Upper lobe of left lung (tissue), 6 donors: Measurements from ENCODE around the gene XRCC4. TPM values are rescaled to one million over a fixed set of nuclear protein-coding genes. Genes with fewer than 3 reads are reported as not detected.
A peak's percentile ranks its signal among the peaks of the same experiment; 100 is the strongest.

Experiments used
- ATAC-seq, 2 donors: fragments of 200-7000 bp; cut with Tn5 transposase; one replicate each; pipeline ENCODE4 v1.9.1; 2022; ENCODE audit warnings: mild to moderate bottlenecking in 2 of 2, moderate library complexity in 2 of 2; ENCODE audit not compliant: low FRiP score in 2 of 2
- DNase-seq, 2 donors: peaks; one replicate each; pipeline ENCODE4 v3.0.0-alpha.2; 2019 to 2020
- H3K27ac ChIP-seq, 4 donors: fragments of 200-600 bp; sonication (generic); one replicate each; pipeline ENCODE4 v1.5.1; 2016 to 2019
- H3K27me3 ChIP-seq, 4 donors: fragments of 200-600 bp; sonication (generic); one replicate each; pipeline ENCODE4 v1.5.1; 2017 to 2019
- H3K36me3 ChIP-seq, 4 donors: fragments of 200-600 bp; sonication (generic); one replicate each; pipeline ENCODE4 v1.5.1; 2016 to 2019
- H3K4me1 ChIP-seq, 4 donors: fragments of 200-600 bp; sonication (generic); one replicate each; pipeline ENCODE4 v1.5.1; 2018 to 2019
- H3K4me3 ChIP-seq, 4 donors: fragments of 200-600 bp; sonication (generic); one replicate each; pipeline ENCODE4 v1.5.1; 2017 to 2019; ENCODE audit warnings: mild to moderate bottlenecking in 2 of 4, moderate library complexity in 1 of 4
- H3K9me3 ChIP-seq, 4 donors: fragments of 200-600 bp; sonication (generic); one replicate each; pipeline ENCODE4 v1.5.1; 2018 to 2019
- CTCF ChIP-seq, 6 experiments: fragments of 450-650 bp in 4 of 6; fragments of 200-600 bp in 2 of 6; sonication (generic) in 2 of 6; IDR thresholded peaks; one replicate each; pipeline ENCODE4 v1.5.1; 2016 to 2019; ENCODE audit warnings: antibody characterized with exemption in 6 of 6
- EP300 ChIP-seq, 4 donors: sonication (generic); formaldehyde crosslinking; IDR thresholded peaks; one replicate each; pipeline ENCODE4 v1.5.1; 2017; ENCODE audit warnings: antibody characterized with exemption in 4 of 4, control low read depth in 2 of 4
- POLR2A ChIP-seq, 4 donors: fragments of 450-650 bp; IDR thresholded peaks; one replicate each; pipeline ENCODE4 v1.5.1; 2016 to 2017; ENCODE audit warnings: antibody characterized with exemption in 4 of 4, mild to moderate bottlenecking in 2 of 4
- POLR2AphosphoS5 ChIP-seq, 2 donors: sonication (generic); formaldehyde crosslinking; IDR thresholded peaks; one replicate each; pipeline ENCODE4 v1.5.1; 2017; ENCODE audit warnings: antibody characterized with exemption in 2 of 2
- WGBS, 2 donors: methylation state at CpG; one replicate each; pipeline ENCODE4 v1.1.5; 2017 to 2018; 5-methylcytosine and 5-hydroxymethylcytosine counted together
- total RNA-seq, 6 donors: library from RNA; depleted of rRNA in 4 of 6; stranded (reverse); fragments of >200 nt in 4 of 6; gene quantifications; one replicate each; pipeline versions ENCODE4 v1.1.0 to v1.2.1, GENCODE V29; 2016 to 2021
- donor health status: DM: no; HTN: no; CAD: no; lungs with moderate emphysema.
- donor health status: DM: no; HTN: yes; CAD: no; lungs with severe emphysema.

XRCC4 gene
- total RNA-seq, 6 donors from 2014 or later = 4.4 to 11.8 (median 7.7) TPM

- no peaks in the 10 kb centered on the region for H3K27me3 ChIP-seq
- peak in 1 of 4 donors; percentile 53 for TF ChIP-seq POLR2A (IDR thresholded peaks at IDR 0.05)
- peak in 3 of 4 donors; percentile 40 to 58 (median 44) for TF ChIP-seq EP300 (IDR thresholded peaks at IDR 0.05)
- TF ChIP-seq CTCF (IDR thresholded peaks at IDR 0.05) = no peak
- TF ChIP-seq POLR2AphosphoS5 (IDR thresholded peaks at IDR 0.05) = peak; percentile 69 to 74
- H3K36me3 ChIP-seq = no peaks in the 10 kb centered on the region
- H3K27ac ChIP-seq = peak overlapping the region; percentile 26 to 72 (median 54)
- DNase-seq (peak in 1 of 2 donors; percentile 81), ATAC-seq (peak; percentile 92 to 98)
- H3K4me3 ChIP-seq = no peak overlapping the region
- H3K4me1 ChIP-seq = no peaks in the 10 kb centered on the region
- H3K9me3 ChIP-seq = no peaks in the 10 kb centered on the region
- 18 to 23% methylated on average over 3 of the region's 3 CpGs for WGBS, 2 donors
These were observed 229.4 kb downstream of the XRCC4 start for GRCh38 chr5:83306572-83307241.

- DNase-seq = no peak
- H3K36me3 ChIP-seq = no peaks in the 10 kb centered on the region
These were observed 235.3 kb downstream of the XRCC4 start for GRCh38 chr5:83312663-83313062.

GRCh38 chr5:83313436-83313835, 236.1 kb downstream of the XRCC4 start:
- 50 to 53% methylated on average over 2 of the region's 2 CpGs for WGBS, 2 donors
- Histone ChIP-seq H3K4me1 (peaks cover 0 to 5% (median 0%) of the 10 kb centered on the region in 4 donors), H3K27me3 (no peaks in the 10 kb centered on the region), H3K9me3 (peaks cover 0 to 8% (median 2%) of the 10 kb centered on the region in 4 donors), H3K4me3 (no peak overlapping the region), H3K36me3 (no peaks in the 10 kb centered on the region), H3K27ac (peak overlapping the region; percentile 22 to 67 (median 42))
- TF ChIP-seq POLR2A (IDR thresholded peaks at IDR 0.05) = no peak
- no peak for TF ChIP-seq POLR2AphosphoS5 (IDR thresholded peaks at IDR 0.05)
- no peak for TF ChIP-seq CTCF (IDR thresholded peaks at IDR 0.05)
- no peak for TF ChIP-seq EP300 (IDR thresholded peaks at IDR 0.05)
- no peak for DNase-seq
- ATAC-seq = no peak

More at GRCh38 chr5:83312663-83313062, 235.3 kb downstream of the XRCC4 start:
- H3K27me3 ChIP-seq = no peaks in the 10 kb centered on the region
- H3K27ac ChIP-seq = peak overlapping the region; percentile 31 to 73 (median 56)
- H3K4me3 ChIP-seq = no peak overlapping the region
- peak in 1 of 2 donors; percentile 83 for ATAC-seq
- TF ChIP-seq CTCF (IDR thresholded peaks at IDR 0.05) (no peak), POLR2AphosphoS5 (IDR thresholded peaks at IDR 0.05) (peak in 1 of 2 donors; percentile 55)
- WGBS, 2 donors = 54 to 61% methylated on average over 2 of the region's 2 CpGs
- peaks cover 0 to 5% (median 0%) of the 10 kb centered on the region in 4 donors for H3K4me1 ChIP-seq
- peaks cover 0 to 8% (median 2%) of the 10 kb centered on the region in 4 donors for H3K9me3 ChIP-seq

GRCh38 chr5:83321483-83322055, 244.2 kb downstream of the XRCC4 start:
- ATAC-seq = peak in 1 of 2 donors; percentile 29
- TF ChIP-seq POLR2A (IDR thresholded peaks at IDR 0.05) (no peak), EP300 (IDR thresholded peaks at IDR 0.05) (no peak)
- H3K27ac ChIP-seq = no peak overlapping the region
- no peak overlapping the region for H3K4me3 ChIP-seq
- no peaks in the 10 kb centered on the region for H3K9me3 ChIP-seq
- H3K36me3 ChIP-seq = no peaks in the 10 kb centered on the region
- H3K4me1 ChIP-seq = peaks cover 0 to 3% (median 0%) of the 10 kb centered on the region in 4 donors
- no peaks in the 10 kb centered on the region for H3K27me3 ChIP-seq
- no peak for DNase-seq

GRCh38 chr5:83322273-83322924, 245.1 kb downstream of the XRCC4 start:
- H3K4me3 ChIP-seq = no peak overlapping the region
- no peaks in the 10 kb centered on the region for H3K9me3 ChIP-seq
- TF ChIP-seq POLR2A (IDR thresholded peaks at IDR 0.05) = no peak
- TF ChIP-seq CTCF (IDR thresholded peaks at IDR 0.05) = no peak
- no peak for TF ChIP-seq POLR2AphosphoS5 (IDR thresholded peaks at IDR 0.05)
- no peak for TF ChIP-seq EP300 (IDR thresholded peaks at IDR 0.05)
- no peak for DNase-seq
- H3K36me3 ChIP-seq = no peaks in the 10 kb centered on the region
- ATAC-seq = no peak
- peaks cover 0 to 3% (median 0%) of the 10 kb centered on the region in 4 donors for H3K4me1 ChIP-seq
- no peak overlapping the region for H3K27ac ChIP-seq
- H3K27me3 ChIP-seq = no peaks in the 10 kb centered on the region
- WGBS, 2 donors = 95 to 97% methylated on average over 5 of the region's 5 CpGs
